Pancreas (tissue), 10 donors: Measurements from ENCODE around the gene CENPA. TPM values are rescaled to one million over a fixed set of nuclear protein-coding genes. Genes with fewer than 3 reads are reported as not detected.
A peak's percentile ranks its signal among the peaks of the same experiment; 100 is the strongest.

ENCODE experiments used
- ATAC-seq, 4 donors: fragments of 200-7000 bp; cut with Tn5 transposase; one replicate each; pipeline versions ENCODE4 v1.8.0 to v1.9.1; 2020; ENCODE audit warnings: mild to moderate bottlenecking in 4 of 4, moderate library complexity in 4 of 4
- DNase-seq, 6 donors: peaks; one replicate each; pipeline ENCODE4 v3.0.0-alpha.2; 2020
- FAIRE-seq: peaks from 2 replicates; lab custom pipeline; 2012; peaks lifted over from hg19 to GRCh38; lab: Jason Lieb, UNC
- H3K27ac ChIP-seq, 4 donors: fragments of 200-600 bp; sonication (generic); 1 replicate in 3 of 4; 2 replicates in 1 of 4; pipeline versions ENCODE4 v1.5.0 to v1.8.0; 2020
- H3K27me3 ChIP-seq, 4 donors: fragments of 200-600 bp; one replicate each; pipeline ENCODE4 v1.8.0; 2021
- H3K36me3 ChIP-seq, 3 donors: fragments of 200-600 bp; sonication (generic) in 1 of 3; one replicate each; pipeline versions ENCODE4 v1.5.0 to v1.8.0; 2020 to 2021
- H3K4me1 ChIP-seq, 3 donors: fragments of 200-600 bp; one replicate each; pipeline ENCODE4 v1.8.0; 2021
- H3K4me3 ChIP-seq, 4 donors: fragments of 200-600 bp; sonication (generic) in 2 of 4; one replicate each; pipeline versions ENCODE4 v1.5.0 to v1.8.0; 2020 to 2021
- H3K9me3 ChIP-seq, 4 donors: fragments of 200-600 bp; one replicate each; pipeline ENCODE4 v1.8.0; 2021
- CTCF ChIP-seq, 4 donors: fragments of 200-600 bp; sonication (generic) in 3 of 4; IDR thresholded peaks; one replicate each; pipeline versions ENCODE4 v1.5.0 to v1.8.0; 2021; ENCODE audit warnings: antibody characterized with exemption in 4 of 4
- WGBS, 2 donors: extraction: QIAGEN DNeasy Blood & Tissue Kit; methylation state at CpG; one replicate each; pipeline ENCODE4 v1.1.7; 2013; 5-methylcytosine and 5-hydroxymethylcytosine counted together
- intact Hi-C, 3 donors: fragments of 100-400 bp; cut with DNase I; formaldehyde crosslinking; loops; one replicate each; pipeline versions ENCODE4 v1.11.1 to v1.14.2; 2022
- polyA plus RNA-seq, 2 donors: library from polyadenylated mRNA; stranded (reverse); fragments of 200-250 nt; gene quantifications; one replicate each; pipeline ENCODE4 v1.2.3, GENCODE V29; 2013
- total RNA-seq, 6 donors: library from RNA; stranded (reverse); fragmentation: NEBNext Ultra II Directional in 4 of 6; extraction: Animal tissue kit (Norgen Biotek cat#: 25700) in 4 of 6; gene quantifications; one replicate each; pipeline versions ENCODE4 v1.2.1 to v1.2.4, GENCODE V29; 2021 to 2023
- donor health status: healthy with polysubstance abuse.
- donor health status: DM: no; HTN: no; CAD: no; lungs with moderate emphysema.
- donor health status: DM: no; HTN: no; CAD: no.
- donor health status: control.
- donor health status: control.
- donor health status: Bipolar disorder and iron deficiency.
- donor health status: DM: yes; HTN: yes; CAD: no.
- donor health status: DM: no; HTN: no; CAD: no.
- donor health status: DM: no; HTN: no; CAD: no.
- donor health status: DM: yes; HTN: yes; CAD: no.

The CENPA gene
- total and polyA plus RNA-seq, 8 donors = 0.14 to 1.2 (median 0.47) TPM; not detected in 3

GRCh38 chr2:26764906-26765305 lies 20.9 kb upstream of the CENPA start:
- ATAC-seq (peak in 1 of 4 donors; percentile 8), FAIRE-seq (no peak), DNase-seq (no peak)
- no peak for TF ChIP-seq CTCF (IDR thresholded peaks at IDR 0.05)
- intact Hi-C loops = no loop called here
- Histone ChIP-seq H3K9me3 (no peaks in the 10 kb centered on the region), H3K4me3 (peak overlapping the region; percentile 48 to 92 (median 85)), H3K27me3 (no peaks in the 10 kb centered on the region), H3K36me3 (no peaks in the 10 kb centered on the region), H3K27ac (peak overlapping the region; percentile 64 to 79 (median 74)), H3K4me1 (peaks cover 0 to 10% (median 0%) of the 10 kb centered on the region in 3 donors)
- WGBS, 2 donors = 7 to 9% methylated on average over 3 of the region's 3 CpGs

GRCh38 chr2:26765475-26766200 lies 20.2 kb upstream of the CENPA start:
- H3K9me3 ChIP-seq = no peaks in the 10 kb centered on the region
- no peak for DNase-seq
- no peak for TF ChIP-seq CTCF (IDR thresholded peaks at IDR 0.05)
- WGBS, 2 donors = 83 to 91% methylated on average over 10 of the region's 10 CpGs
- H3K4me3 ChIP-seq = peak overlapping the region in 1 of 4 donors; percentile 80
- ATAC-seq = no peak
- intact Hi-C loops = no loop called here
- no peaks in the 10 kb centered on the region for H3K36me3 ChIP-seq
- H3K27ac ChIP-seq = no peak overlapping the region
- H3K4me1 ChIP-seq = peaks cover 0 to 13% (median 0%) of the 10 kb centered on the region in 3 donors
- H3K27me3 ChIP-seq = no peaks in the 10 kb centered on the region
- no peak for FAIRE-seq

- TF ChIP-seq CTCF (IDR thresholded peaks at IDR 0.05) = no peak
- no peak overlapping the region for H3K27ac ChIP-seq
- H3K36me3 ChIP-seq = no peaks in the 10 kb centered on the region
- no peaks in the 10 kb centered on the region for H3K9me3 ChIP-seq
- no peak overlapping the region for H3K4me3 ChIP-seq
- FAIRE-seq (no peak), ATAC-seq (no peak), DNase-seq (no peak)
- intact Hi-C loops = no loop called here
- WGBS, 2 donors = 70 to 75% methylated on average over 5 of the region's 5 CpGs
- H3K27me3 ChIP-seq = no peaks in the 10 kb centered on the region
- peaks cover 10 to 28% (median 14%) of the 10 kb centered on the region in 3 donors for H3K4me1 ChIP-seq
Measured at GRCh38 chr2:26767129-26767528, 18.7 kb upstream of the CENPA start.

- H3K4me1 ChIP-seq = peaks cover 19 to 34% (median 22%) of the 10 kb centered on the region in 3 donors
- no peak for FAIRE-seq
- intact Hi-C loops = no loop called here
- 96 to 97% methylated on average over 5 of the region's 5 CpGs for WGBS, 2 donors
- no peak overlapping the region for H3K27ac ChIP-seq
- no peaks in the 10 kb centered on the region for H3K9me3 ChIP-seq
- no peak overlapping the region for H3K4me3 ChIP-seq
- no peak for ATAC-seq
- no peaks in the 10 kb centered on the region for H3K36me3 ChIP-seq
- no peaks in the 10 kb centered on the region for H3K27me3 ChIP-seq
- DNase-seq = no peak
- no peak for TF ChIP-seq CTCF (IDR thresholded peaks at IDR 0.05)
Measured at GRCh38 chr2:26767894-26768487, 17.9 kb upstream of the CENPA start.

- Histone ChIP-seq H3K27ac (peak overlapping the region in 2 of 4 donors; percentile 22 to 38), H3K4me3 (no peak overlapping the region), H3K27me3 (no peaks in the 10 kb centered on the region), H3K4me1 (peaks cover 19 to 34% (median 23%) of the 10 kb centered on the region in 3 donors), H3K36me3 (no peaks in the 10 kb centered on the region), H3K9me3 (no peaks in the 10 kb centered on the region)
- WGBS, 2 donors = 99 to 100% methylated on average over 3 of the region's 3 CpGs
- ATAC-seq = no peak
- no peak for FAIRE-seq
- intact Hi-C loops = no loop called here
- no peak for TF ChIP-seq CTCF (IDR thresholded peaks at IDR 0.05)
- no peak for DNase-seq
Measured at GRCh38 chr2:26768759-26769088, 17.1 kb upstream of the CENPA start.
